Kidney (tissue), 14 donors: Measurements from ENCODE around the gene DUOX1. TPM values are rescaled to one million over a fixed set of nuclear protein-coding genes. Genes with fewer than 3 reads are reported as not detected.
A peak's percentile ranks its signal among the peaks of the same experiment; 100 is the strongest.

Experiments
- DNase-seq, 5 donors: peaks; one replicate each; pipeline ENCODE4 v3.0.0-alpha.2; 2013 to 2020
- FAIRE-seq: peaks from 2 replicates; lab custom pipeline; 2012; peaks lifted over from hg19 to GRCh38; lab: Jason Lieb, UNC
- H3K27ac ChIP-seq, 2 donors: one replicate each; pipeline ENCODE4 v1.7.0; 2013; ENCODE audit warnings: low read depth in 2 of 2, low read length in 2 of 2, inconsistent platforms in 1 of 2
- H3K27me3 ChIP-seq: one replicate; pipeline ENCODE4 v1.7.1; 2013; ENCODE audit warnings: low read length, inconsistent platforms; ENCODE audit not compliant: control insufficient read depth, insufficient read depth
- H3K36me3 ChIP-seq, 3 donors: one replicate each; pipeline versions ENCODE4 v1.7.0 to v1.7.1; 2013; ENCODE audit warnings: low read length in 3 of 3, control low read depth in 1 of 3, inconsistent platforms in 1 of 3; ENCODE audit not compliant: insufficient read depth in 3 of 3, control insufficient read depth in 2 of 3
- H3K4me1 ChIP-seq, 3 donors: one replicate each; pipeline versions ENCODE4 v1.7.0 to v1.7.1; 2013; ENCODE audit warnings: low read length in 3 of 3, inconsistent platforms in 1 of 3, low read depth in 1 of 3; ENCODE audit not compliant: control insufficient read depth in 2 of 3, insufficient read depth in 2 of 3
- H3K4me3 ChIP-seq, 3 donors: one replicate each; pipeline versions ENCODE4 v1.7.0 to v1.8.1; 2013; ENCODE audit warnings: low read length in 3 of 3, control low read depth in 1 of 3, inconsistent platforms in 1 of 3
- H3K9ac ChIP-seq, 3 donors: one replicate each; pipeline versions ENCODE4 v1.7.0 to v1.7.1; 2013; ENCODE audit warnings: low read length in 3 of 3, control low read depth in 1 of 3, inconsistent platforms in 1 of 3
- H3K9me3 ChIP-seq, 3 donors: one replicate each; pipeline versions ENCODE4 v1.7.0 to v1.7.1; 2013; ENCODE audit warnings: low read length in 3 of 3, control low read depth in 1 of 3, inconsistent platforms in 1 of 3; ENCODE audit not compliant: control insufficient read depth in 2 of 3, insufficient read depth in 1 of 3
- CTCF ChIP-seq: IDR thresholded peaks from 3 replicates; pipeline ENCODE4 v1.5.1; 2012; ENCODE audit warnings: mild to moderate bottlenecking, moderate library complexity, borderline replicate concordance; ENCODE audit not compliant: insufficient read depth; ENCODE audit errors: extremely low read depth
- intact Hi-C: fragments of 100-400 bp; cut with DNase I; formaldehyde crosslinking; loops from one replicate; pipeline ENCODE4 v1.11.1; 2022
- polyA plus RNA-seq: library from polyadenylated mRNA; stranded (reverse); fragments of 350-450 nt; fragmentation: Illumina TruSeq; extraction: RNeasy Lipid Tissue Mini Kit (QIAGEN cat#74804); gene quantifications from one replicate; pipeline ENCODE4 v1.2.3, GENCODE V29; 2014; ENCODE audit warnings: low read depth, low replicate concordance; ENCODE audit not compliant: insufficient read depth
- total RNA-seq: library from RNA; stranded (reverse); fragmentation: NEBNext Ultra II Directional; extraction: Animal tissue kit (Norgen Biotek cat#: 25700); gene quantifications from one replicate; pipeline ENCODE4 v1.2.1, GENCODE V29; 2021
- donor health status: control.
- donor health status: control.
- donor health status: control.
- donor health status: control.
- donor health status: control.
- donor health status: DM: yes; HTN: yes; CAD: no.
- donor health status: Normal renal cell carcinoma (clear cell type).

Gene DUOX1
- total and polyA plus RNA-seq, 2 donors from 2014 or later: 0.26 to 1.6 TPM

DNA sequence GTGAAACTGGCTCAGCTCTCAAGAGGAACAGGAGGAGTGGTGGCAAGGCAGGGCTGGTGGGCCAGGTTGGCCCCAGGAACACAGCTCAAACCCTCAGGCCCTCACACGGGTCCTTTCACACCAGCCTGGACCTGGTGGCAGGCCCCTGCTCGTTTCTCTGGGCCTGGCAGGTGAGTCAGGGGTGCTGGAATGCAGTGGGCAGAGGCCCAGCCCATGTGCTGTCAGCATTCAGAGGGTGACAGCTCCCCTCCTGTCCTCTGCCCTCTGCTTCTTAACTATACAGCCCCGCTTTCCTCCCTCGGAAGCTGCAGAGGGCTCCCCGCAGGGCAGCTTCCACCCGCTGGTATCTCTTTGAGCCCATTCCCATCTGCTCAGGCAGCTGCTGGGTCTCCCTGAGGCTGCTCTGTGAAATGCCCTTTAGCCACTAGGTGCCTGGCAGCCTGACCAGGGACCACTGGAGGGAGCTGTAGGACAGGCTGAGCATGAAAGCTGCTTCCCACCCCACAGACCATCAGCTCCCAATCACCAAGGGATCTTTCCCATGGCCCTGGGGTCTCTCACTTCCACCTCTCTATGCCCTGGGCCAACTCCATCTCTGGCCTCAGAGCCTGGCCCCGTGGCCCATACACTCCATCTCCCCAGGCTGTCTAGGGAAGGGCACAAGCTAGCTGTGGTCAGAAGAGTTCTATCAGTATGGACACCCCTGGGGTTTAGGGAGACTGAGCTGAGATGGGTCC, 33.1 kb downstream of the DUOX1 start:
- Histone ChIP-seq H3K27me3 (no peaks in the 10 kb centered on the region), H3K36me3 (no peaks in the 10 kb centered on the region), H3K9ac (no peak overlapping the region), H3K9me3 (no peaks in the 10 kb centered on the region), H3K4me1 (peaks cover 0 to 8% (median 0%) of the 10 kb centered on the region in 3 donors), H3K4me3 (no peak overlapping the region), H3K27ac (no peak overlapping the region)
- TF ChIP-seq CTCF: peak; percentile 94
- intact Hi-C loops: no loop called here
- peak; percentile 84 to 91 (median 86) for DNase-seq
- no peak for FAIRE-seq

DNA sequence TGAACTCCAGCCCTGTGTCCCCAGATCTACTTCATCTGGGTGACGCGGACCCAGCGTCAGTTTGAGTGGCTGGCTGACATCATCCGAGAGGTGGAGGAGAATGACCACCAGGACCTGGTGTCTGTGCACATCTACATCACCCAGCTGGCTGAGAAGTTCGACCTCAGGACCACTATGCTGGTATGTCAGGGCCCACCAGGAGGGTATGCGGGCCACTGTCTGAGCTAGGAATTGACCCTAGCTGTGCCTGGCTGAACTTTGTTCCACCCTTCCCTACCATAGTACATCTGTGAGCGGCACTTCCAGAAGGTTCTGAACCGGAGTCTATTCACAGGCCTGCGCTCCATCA, 33.7 kb downstream of the DUOX1 start:
- Histone ChIP-seq H3K36me3 (no peaks in the 10 kb centered on the region), H3K27me3 (no peaks in the 10 kb centered on the region), H3K4me1 (peaks cover 0 to 8% (median 0%) of the 10 kb centered on the region in 3 donors), H3K9me3 (no peaks in the 10 kb centered on the region), H3K27ac (no peak overlapping the region), H3K4me3 (no peak overlapping the region), H3K9ac (no peak overlapping the region)
- DNase-seq (peak in 1 of 5 donors; percentile 38), FAIRE-seq (no peak)
- intact Hi-C loops: no loop called here
- no peak for TF ChIP-seq CTCF

DNA sequence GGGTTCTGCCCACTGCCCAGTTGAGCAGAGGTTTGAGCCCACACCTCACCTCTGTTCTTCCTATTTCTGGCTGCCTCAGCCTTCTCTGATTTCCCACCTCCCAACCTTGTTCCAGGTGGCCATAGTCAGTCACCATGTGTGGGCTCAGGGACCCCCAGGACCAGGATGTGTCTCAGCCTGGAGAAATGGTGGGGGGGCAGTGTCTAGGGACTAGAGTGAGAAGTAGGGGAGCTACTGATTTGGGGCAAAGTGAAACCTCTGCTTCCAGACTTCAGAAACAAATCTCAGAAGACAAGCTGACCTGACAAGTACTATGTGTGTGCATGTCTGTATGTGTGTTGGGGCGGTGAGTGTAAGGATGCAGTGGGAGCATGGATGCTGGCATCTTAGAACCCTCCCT, 35.1 kb downstream of the DUOX1 start:
- peak in 1 of 5 donors; percentile 22 for DNase-seq
- Histone ChIP-seq H3K27me3 (no peaks in the 10 kb centered on the region), H3K4me3 (no peak overlapping the region), H3K9me3 (no peaks in the 10 kb centered on the region), H3K27ac (no peak overlapping the region), H3K36me3 (no peaks in the 10 kb centered on the region), H3K9ac (no peak overlapping the region), H3K4me1 (peaks cover 0 to 8% (median 0%) of the 10 kb centered on the region in 3 donors)
- TF ChIP-seq CTCF: no peak
- intact Hi-C loops: no loop called here
- no peak for FAIRE-seq
